HG03442 (cell line): ENCODE measurements around the gene ADPRHL1.
A peak's percentile ranks its signal among the peaks of the same experiment; 100 is the strongest.
"Not testable (repeated sequence)": the region's sequence is repeated elsewhere in the genome, so short reads cannot be mapped to it uniquely, and the experiment has no call there.

Experiments
- ATAC-seq: cut with Tn5 transposase; IDR thresholded peaks from one replicate; pipeline ENCODE4 v1.9.1; 2021; ENCODE audit warnings: mild to moderate bottlenecking, moderate library complexity; ENCODE audit not compliant: unreplicated experiment

The ADPRHL1 gene

GRCh38 chr13:113456116-113456702, 2.9 kb upstream of the ADPRHL1 start:
- no peak for ATAC-seq

- no peak for ATAC-seq
These were observed 2.1 kb upstream of the ADPRHL1 start for GRCh38 chr13:113455384-113455783.

GRCh38 chr13:113454936-113455335, 1.6 kb upstream of the ADPRHL1 start:
- no peak for ATAC-seq

GRCh38 chr13:113452466-113452865, 822 bp downstream of the ADPRHL1 start:
- ATAC-seq: no peak

GRCh38 chr13:113451951-113452421, 1.3 kb downstream of the ADPRHL1 start:
- no peak for ATAC-seq

- ATAC-seq: not testable (repeated sequence)
These were observed 2.2 kb downstream of the ADPRHL1 start for GRCh38 chr13:113450861-113451620.

GRCh38 chr13:113450348-113450744, 2.9 kb downstream of the ADPRHL1 start:
- ATAC-seq: not testable (repeated sequence)

GRCh38 chr13:113449693-113450347, 3.5 kb downstream of the ADPRHL1 start:
- ATAC-seq: no peak

- ATAC-seq: peak; percentile 70
These were observed 4.2 kb downstream of the ADPRHL1 start for GRCh38 chr13:113448885-113449692.

- ATAC-seq: no peak
These were observed 4.8 kb downstream of the ADPRHL1 start for GRCh38 chr13:113448545-113448884.

GRCh38 chr13:113447596-113447995, 5.7 kb downstream of the ADPRHL1 start:
- no peak for ATAC-seq

GRCh38 chr13:113446488-113446854, 6.8 kb downstream of the ADPRHL1 start:
- no peak for ATAC-seq

GRCh38 chr13:113445791-113446487, 7.3 kb downstream of the ADPRHL1 start:
- ATAC-seq: no peak

- no peak for ATAC-seq
These were observed 9.3 kb downstream of the ADPRHL1 start for GRCh38 chr13:113443991-113444390.

- no peak for ATAC-seq
These were observed 10.3 kb downstream of the ADPRHL1 start for GRCh38 chr13:113442985-113443362.

- no peak for ATAC-seq
These were observed 10.8 kb downstream of the ADPRHL1 start for GRCh38 chr13:113442354-113442984.

- no peak for ATAC-seq
These were observed 11.6 kb downstream of the ADPRHL1 start for GRCh38 chr13:113441661-113442060.

- no peak for ATAC-seq
These were observed 15.8 kb downstream of the ADPRHL1 start for GRCh38 chr13:113437408-113438010.

- not testable (repeated sequence) for ATAC-seq
These were observed 16.4 kb downstream of the ADPRHL1 start for GRCh38 chr13:113436866-113437265.

GRCh38 chr13:113435907-113436306, 17.4 kb downstream of the ADPRHL1 start:
- not testable (repeated sequence) for ATAC-seq
